Endothelial cell (in vitro differentiated cells): ENCODE measurements around the gene PGM2L1. TPM values are rescaled to one million over a fixed set of nuclear protein-coding genes. Genes with fewer than 3 reads are reported as not detected.

ENCODE experiments used
- DNase-seq: peaks from one replicate; pipeline ENCODE4 v3.0.0; 2021; ENCODE audit warnings: low spot score
- H3K27ac Mint-ChIP-seq: one replicate; pipeline ENCODE4 v1.8.0; 2021; ENCODE audit warnings: mixed read lengths, inconsistent platforms; ENCODE audit not compliant: unreplicated experiment
- H3K27me3 Mint-ChIP-seq: one replicate; pipeline ENCODE4 v1.8.0; 2021; ENCODE audit warnings: mild to moderate bottlenecking, moderate library complexity, mixed read lengths, inconsistent platforms; ENCODE audit not compliant: unreplicated experiment
- H3K36me3 Mint-ChIP-seq: one replicate; pipeline ENCODE4 v1.8.0; 2021; ENCODE audit warnings: mild to moderate bottlenecking, low read depth, mixed read lengths, inconsistent platforms; ENCODE audit not compliant: unreplicated experiment
- H3K4me1 Mint-ChIP-seq: one replicate; pipeline ENCODE4 v1.8.0; 2021; ENCODE audit warnings: mild to moderate bottlenecking, mixed read lengths, inconsistent platforms; ENCODE audit not compliant: unreplicated experiment
- H3K4me3 Mint-ChIP-seq: one replicate; pipeline ENCODE4 v1.8.0; 2021; ENCODE audit warnings: mild to moderate bottlenecking, mixed read lengths, inconsistent platforms; ENCODE audit not compliant: unreplicated experiment
- H3K9me3 Mint-ChIP-seq: one replicate; pipeline ENCODE4 v1.8.0; 2021; ENCODE audit warnings: mixed read lengths, inconsistent platforms; ENCODE audit not compliant: unreplicated experiment
- total RNA-seq: library from RNA; stranded (reverse); fragmentation: NEBNext Ultra II Directional; extraction: Animal tissue kit (Norgen Biotek cat#: 25700); gene quantifications from one replicate; pipeline ENCODE4 v1.2.1, GENCODE V29; 2021; ENCODE audit not compliant: unreplicated experiment
- TF ChIP-seq, protein P1 (sequence below): fragments of 200-600 bp; sonication (generic); IDR thresholded peaks from one replicate; pipeline ENCODE4 v1.5.0; 2021; ENCODE audit warnings: antibody characterized with exemption; ENCODE audit not compliant: unreplicated experiment

PGM2L1 gene
- total RNA-seq, 1 donor from 2014 or later = 51.3 TPM

- Mint-ChIP-seq H3K4me1 (peaks cover 29% of the 10 kb centered on the region), H3K27me3 (no peaks in the 10 kb centered on the region), H3K9me3 (no peaks in the 10 kb centered on the region), H3K4me3 (no peak overlapping the region), H3K27ac (peak overlapping the region; percentile 61), H3K36me3 (no peaks in the 10 kb centered on the region)
- DNase-seq = no peak
- TF ChIP-seq, protein P1, sequence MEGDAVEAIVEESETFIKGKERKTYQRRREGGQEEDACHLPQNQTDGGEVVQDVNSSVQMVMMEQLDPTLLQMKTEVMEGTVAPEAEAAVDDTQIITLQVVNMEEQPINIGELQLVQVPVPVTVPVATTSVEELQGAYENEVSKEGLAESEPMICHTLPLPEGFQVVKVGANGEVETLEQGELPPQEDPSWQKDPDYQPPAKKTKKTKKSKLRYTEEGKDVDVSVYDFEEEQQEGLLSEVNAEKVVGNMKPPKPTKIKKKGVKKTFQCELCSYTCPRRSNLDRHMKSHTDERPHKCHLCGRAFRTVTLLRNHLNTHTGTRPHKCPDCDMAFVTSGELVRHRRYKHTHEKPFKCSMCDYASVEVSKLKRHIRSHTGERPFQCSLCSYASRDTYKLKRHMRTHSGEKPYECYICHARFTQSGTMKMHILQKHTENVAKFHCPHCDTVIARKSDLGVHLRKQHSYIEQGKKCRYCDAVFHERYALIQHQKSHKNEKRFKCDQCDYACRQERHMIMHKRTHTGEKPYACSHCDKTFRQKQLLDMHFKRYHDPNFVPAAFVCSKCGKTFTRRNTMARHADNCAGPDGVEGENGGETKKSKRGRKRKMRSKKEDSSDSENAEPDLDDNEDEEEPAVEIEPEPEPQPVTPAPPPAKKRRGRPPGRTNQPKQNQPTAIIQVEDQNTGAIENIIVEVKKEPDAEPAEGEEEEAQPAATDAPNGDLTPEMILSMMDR = no peak
Measured at GRCh38 chr11:74390697-74391096, 7.5 kb downstream of the PGM2L1 start.

GRCh38 chr11:74388678-74389327, 9.4 kb downstream of the PGM2L1 start:
- Mint-ChIP-seq H3K9me3 (no peaks in the 10 kb centered on the region), H3K27me3 (no peaks in the 10 kb centered on the region), H3K4me3 (no peak overlapping the region), H3K4me1 (peaks cover 25% of the 10 kb centered on the region), H3K36me3 (no peaks in the 10 kb centered on the region), H3K27ac (no peak overlapping the region)
- peak; percentile 62 for DNase-seq
- TF ChIP-seq, protein P1 = peak; percentile 77

GRCh38 chr11:74384641-74385040, 13.6 kb downstream of the PGM2L1 start:
- Mint-ChIP-seq H3K27me3 (peaks cover 2% of the 10 kb centered on the region), H3K4me3 (no peak overlapping the region), H3K4me1 (peaks cover 14% of the 10 kb centered on the region), H3K36me3 (no peaks in the 10 kb centered on the region), H3K27ac (peak overlapping the region; percentile 24), H3K9me3 (no peaks in the 10 kb centered on the region)
- TF ChIP-seq, protein P1 = no peak
- no peak for DNase-seq

DNA sequence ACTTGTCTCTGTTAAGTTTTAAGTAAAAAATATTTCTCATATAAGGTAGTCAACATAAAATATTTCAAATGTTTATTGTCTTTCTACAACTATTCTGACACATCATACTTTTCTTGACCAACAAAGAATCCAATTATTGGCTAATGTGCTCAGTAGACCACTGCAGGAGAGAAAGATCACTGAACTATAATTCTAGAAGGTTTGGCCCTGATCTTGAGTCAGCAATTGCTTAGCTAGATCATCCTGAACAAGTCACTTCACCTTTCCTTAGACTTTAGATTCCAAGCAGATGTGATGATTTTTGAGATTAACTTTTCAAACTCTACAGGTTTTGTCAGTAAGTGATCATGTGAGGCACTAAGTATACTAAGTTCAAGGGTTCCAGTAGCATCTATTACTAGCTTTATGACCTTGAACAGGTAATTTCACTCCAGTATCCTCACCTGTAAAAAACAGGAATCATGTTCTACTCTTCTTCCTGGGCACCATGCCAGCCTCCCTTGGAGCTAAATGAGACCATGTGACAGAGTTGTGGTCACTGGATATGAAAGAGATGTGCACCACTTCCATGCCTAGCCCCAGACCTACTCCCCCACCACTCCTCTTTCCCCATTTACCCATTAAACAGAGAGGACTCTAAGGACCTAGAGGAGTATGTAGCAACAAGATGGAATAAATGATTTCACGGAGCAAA, 17.3 kb downstream of the PGM2L1 start:
- peaks cover 10% of the 10 kb centered on the region for H3K4me1 Mint-ChIP-seq
- H3K36me3 Mint-ChIP-seq = no peaks in the 10 kb centered on the region
- no peaks in the 10 kb centered on the region for H3K9me3 Mint-ChIP-seq
- H3K27ac Mint-ChIP-seq = no peak overlapping the region
- TF ChIP-seq, protein P1 = no peak
- H3K4me3 Mint-ChIP-seq = no peak overlapping the region
- H3K27me3 Mint-ChIP-seq = peaks cover 2% of the 10 kb centered on the region
- DNase-seq = no peak

- H3K36me3 Mint-ChIP-seq = no peaks in the 10 kb centered on the region
- no peaks in the 10 kb centered on the region for H3K9me3 Mint-ChIP-seq
- peaks cover 2% of the 10 kb centered on the region for H3K4me1 Mint-ChIP-seq
- TF ChIP-seq, protein P1 = no peak
- H3K27me3 Mint-ChIP-seq = peaks cover 2% of the 10 kb centered on the region
- DNase-seq = no peak
- peak overlapping the region; percentile 11 for H3K4me3 Mint-ChIP-seq
- no peak overlapping the region for H3K27ac Mint-ChIP-seq
Measured at GRCh38 chr11:74377689-74378088, 20.5 kb downstream of the PGM2L1 start.
